Measurements from ENCODE around the gene MAP9.

DNA sequence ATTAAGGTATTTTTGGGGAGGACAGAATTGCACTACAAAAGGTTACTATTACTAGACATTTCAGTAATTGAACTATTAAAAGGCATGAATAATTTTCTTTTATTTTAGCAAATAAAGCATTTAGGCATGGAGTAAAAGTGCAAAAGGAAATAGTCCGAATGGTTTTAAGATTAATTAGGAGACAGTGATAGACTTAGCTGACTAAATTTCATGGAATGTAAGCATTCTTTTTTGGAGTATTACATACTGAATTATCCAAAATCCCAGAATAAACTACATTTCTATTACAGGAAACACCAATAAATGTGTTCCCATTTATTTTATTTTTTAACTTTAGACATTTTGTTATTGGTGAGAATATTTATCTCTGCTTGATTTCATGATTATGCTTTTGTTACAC lies 30.7 kb upstream of the MAP9 start:
- TF ChIP-seq GATA2 (IDR thresholded peaks at IDR 0.05; ENCODE audit: low read depth, low read length) (no peak), GATA3 (IDR thresholded peaks at IDR 0.05; ENCODE audit: low read depth, low read length) (no peak)

Data from SH-SY5Y (cell line).